Measurements from ENCODE around the gene FLRT2. TPM values are rescaled to one million over a fixed set of nuclear protein-coding genes. Genes with fewer than 3 reads are reported as not detected.

Gene FLRT2, protein sequence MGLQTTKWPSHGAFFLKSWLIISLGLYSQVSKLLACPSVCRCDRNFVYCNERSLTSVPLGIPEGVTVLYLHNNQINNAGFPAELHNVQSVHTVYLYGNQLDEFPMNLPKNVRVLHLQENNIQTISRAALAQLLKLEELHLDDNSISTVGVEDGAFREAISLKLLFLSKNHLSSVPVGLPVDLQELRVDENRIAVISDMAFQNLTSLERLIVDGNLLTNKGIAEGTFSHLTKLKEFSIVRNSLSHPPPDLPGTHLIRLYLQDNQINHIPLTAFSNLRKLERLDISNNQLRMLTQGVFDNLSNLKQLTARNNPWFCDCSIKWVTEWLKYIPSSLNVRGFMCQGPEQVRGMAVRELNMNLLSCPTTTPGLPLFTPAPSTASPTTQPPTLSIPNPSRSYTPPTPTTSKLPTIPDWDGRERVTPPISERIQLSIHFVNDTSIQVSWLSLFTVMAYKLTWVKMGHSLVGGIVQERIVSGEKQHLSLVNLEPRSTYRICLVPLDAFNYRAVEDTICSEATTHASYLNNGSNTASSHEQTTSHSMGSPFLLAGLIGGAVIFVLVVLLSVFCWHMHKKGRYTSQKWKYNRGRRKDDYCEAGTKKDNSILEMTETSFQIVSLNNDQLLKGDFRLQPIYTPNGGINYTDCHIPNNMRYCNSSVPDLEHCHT
- under 0.01 TPM in 1 of 2 replicates, not detected in the other for total RNA-seq (2014; rRNA removed; shearing (Covaris generic))

DNA sequence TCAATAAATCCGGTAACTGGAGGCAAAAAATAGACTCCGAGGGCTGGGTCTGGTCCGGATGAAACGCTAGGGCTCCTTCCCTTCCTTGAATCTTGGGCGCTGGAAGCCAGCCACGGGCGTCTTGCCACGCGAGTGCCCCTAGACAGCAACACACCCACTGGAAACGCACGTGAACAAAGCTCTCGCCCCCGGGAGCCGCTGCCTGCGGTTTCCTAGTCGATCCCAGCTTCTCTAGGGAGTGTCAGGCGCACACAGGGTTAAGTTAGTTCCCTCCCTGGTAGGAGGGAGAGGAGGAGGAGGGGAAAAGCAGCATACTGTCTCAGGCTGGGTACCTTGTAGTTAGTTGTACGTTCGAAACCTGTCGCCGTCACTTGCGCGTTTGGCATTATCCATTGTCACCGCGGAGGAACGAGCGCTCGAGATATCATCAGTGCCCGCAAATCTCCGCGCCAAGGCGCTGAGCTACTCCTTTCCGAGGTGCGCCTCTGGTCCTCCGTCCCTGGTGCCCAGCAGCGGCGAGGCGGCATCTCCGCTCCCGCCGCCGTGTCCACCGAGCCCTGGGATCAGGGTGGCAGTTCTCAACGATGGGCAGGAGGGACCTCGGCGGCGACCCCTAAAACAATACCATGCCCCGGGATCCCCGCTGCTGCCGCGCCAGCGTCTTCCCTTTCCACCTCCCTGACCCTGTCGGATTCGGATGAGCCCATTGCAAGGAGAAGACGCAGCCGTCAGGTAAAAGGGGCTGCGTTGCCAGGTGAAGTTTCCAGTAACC lies at the start of gene FLRT2:
Gene FLRT2, plus strand, starts transcription at position 342 of the 772 bp plus-strand sequence. CDS start 91,371 bp downstream, outside the sequence.
- DNase-seq (ENCODE audit: low read depth) = no peak

DNA sequence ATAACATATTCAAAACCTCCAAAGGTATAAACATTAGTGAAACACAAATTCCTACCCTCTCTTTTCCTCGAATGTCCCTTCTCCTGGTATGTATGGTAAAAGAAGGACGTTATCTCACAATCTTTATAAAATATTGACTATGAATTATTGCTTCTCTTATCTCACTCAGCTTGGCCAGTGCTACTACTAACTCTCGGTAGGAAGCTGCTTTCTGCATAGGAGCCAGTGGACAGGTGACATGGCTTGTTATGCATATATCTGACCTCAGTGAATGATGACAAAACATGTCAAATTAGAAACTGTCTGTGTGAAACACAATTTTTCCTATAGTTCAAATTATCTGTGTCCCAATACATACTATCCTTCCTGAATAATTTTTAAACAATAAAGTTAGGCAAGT lies 48.5 kb upstream of the FLRT2 start:
- no peak for DNase-seq (ENCODE audit: low read depth)

DNA sequence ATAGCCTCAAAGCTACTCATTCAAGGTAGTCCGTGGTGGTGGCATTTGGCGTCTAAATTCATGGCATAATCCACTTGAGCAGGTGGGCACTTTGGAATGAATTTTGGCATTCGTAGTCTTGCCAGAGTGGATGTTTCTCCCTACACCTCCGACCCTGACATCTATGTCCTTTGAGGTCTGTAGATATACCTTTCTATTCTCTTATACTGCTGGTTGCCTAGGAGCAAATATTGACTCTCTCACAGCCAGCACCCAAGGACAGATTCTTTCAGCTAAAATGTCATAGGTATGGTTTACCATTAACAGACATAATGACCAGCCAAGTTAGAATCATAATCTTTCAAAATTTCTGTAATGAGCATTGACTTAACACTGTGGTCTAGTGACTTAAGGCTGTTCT lies 47.4 kb upstream of the FLRT2 start:
- DNase-seq (ENCODE audit: low read depth) = no peak

DNA sequence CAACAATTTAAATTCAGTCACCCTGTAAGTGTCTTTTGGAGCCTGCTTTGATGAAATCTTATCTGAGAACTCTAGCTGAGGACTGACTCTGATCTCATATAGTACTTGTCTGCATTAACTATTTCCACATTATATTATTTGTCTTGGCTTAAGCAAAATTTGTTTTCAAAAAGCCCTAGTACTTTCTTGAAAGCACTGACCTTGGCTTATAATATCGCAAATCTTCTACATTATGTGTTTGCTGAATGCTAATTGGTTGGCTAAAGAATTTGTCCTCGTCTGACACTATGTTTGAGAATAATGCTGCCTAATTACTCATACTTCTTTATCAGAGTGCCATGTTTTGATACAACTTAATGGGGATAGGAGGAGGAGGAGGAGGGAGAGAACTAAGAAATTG lies 46.9 kb upstream of the FLRT2 start:
- no peak for DNase-seq (ENCODE audit: low read depth)

DNA sequence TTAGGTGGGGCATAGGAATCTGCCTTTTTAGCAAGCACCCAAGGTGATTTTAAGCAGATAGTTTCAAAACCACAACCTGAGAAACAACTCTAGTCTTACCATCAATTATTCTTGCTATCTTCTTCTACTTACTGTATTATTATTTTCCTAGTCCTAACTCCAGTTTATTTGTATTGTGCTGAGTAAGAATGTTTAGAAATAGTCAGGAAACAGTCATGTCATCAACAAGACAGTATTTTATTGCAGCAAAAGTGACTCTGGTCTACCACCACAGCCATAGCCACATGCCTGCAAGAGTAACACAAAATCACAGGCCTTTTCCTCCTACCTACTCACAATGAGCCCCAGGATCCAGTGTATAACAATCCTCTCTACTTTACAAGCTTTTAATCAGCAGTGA lies 46.3 kb upstream of the FLRT2 start:
- DNase-seq (ENCODE audit: low read depth) = no peak

DNA sequence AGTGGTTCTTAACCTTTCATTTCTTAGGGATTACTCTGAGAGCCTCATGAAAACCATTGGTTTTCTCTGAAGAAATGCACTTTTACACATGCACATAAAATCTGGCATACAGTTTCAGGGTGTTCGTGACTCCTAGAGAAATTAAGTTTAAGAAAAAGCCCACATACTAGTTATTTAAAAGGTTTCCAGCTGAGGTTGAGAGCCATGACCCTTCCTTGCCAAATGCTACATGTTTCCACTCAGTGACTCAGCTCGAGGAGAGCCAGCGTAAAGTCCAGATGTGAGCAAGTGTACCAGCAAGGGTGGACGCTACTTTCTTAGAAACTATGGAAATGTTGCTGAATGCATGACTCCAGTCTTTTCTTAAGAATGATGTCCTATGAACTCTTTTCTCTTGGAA lies 42.7 kb upstream of the FLRT2 start:
- no peak for DNase-seq (ENCODE audit: low read depth)

DNA sequence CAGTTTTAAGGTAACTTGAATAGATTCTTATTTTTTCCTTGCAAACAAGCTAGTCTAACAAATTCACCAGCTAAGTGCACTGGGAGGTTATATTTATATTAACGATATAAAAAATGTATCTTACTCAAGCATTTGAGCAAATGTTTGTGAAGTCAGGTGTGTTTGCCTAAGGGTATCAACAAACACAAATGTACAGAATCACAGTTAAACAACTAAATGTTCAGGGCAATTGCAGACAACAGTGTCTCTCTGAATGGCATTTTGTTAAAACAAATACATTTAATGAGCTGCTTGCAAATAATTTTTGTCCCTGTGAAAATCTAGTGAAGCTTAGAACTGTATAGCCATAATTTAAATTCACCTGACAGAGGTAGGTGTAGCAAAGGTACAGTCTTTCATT lies 28.2 kb upstream of the FLRT2 start:
- DNase-seq (ENCODE audit: low read depth) = no peak

DNA sequence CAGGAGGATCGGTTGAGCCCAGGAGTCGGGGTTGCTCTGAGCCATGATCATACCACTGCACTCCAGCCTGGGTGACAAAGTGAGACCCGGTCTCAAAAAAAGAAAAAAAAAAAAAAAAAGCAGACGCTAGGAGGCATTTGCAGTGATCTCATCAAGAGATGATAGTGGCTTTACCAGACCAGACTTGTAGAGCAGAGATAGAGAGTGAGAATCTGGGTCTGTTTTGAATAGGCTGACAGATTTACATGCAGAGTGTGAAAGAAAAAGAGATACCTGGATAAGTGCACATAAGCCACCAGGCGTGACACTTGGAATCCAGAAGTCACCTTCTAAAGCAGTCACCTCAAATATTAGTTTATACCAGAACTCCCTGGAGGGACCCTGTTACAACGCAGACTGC lies 21.1 kb upstream of the FLRT2 start:
- no peak for DNase-seq (ENCODE audit: low read depth)

DNA sequence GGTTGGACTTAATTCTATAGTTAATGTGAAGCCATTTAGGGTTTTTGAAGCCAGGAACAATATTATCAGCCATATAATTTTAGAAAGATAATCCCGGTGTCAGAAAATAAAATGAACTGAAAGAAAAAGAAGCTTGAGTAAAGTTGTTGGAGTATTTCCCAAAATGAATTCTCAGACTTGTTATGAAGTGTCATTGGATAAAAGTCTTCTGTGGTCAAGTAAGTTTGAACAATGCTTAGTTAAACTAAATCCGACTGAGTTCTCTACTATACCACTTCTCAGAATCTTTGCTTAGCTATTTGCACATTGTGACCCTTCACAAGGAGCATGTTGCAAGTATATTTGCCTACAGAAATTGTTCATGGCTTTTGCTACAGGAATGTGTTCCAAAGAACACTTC lies 17.5 kb upstream of the FLRT2 start:
- DNase-seq (ENCODE audit: low read depth) = no peak

DNA sequence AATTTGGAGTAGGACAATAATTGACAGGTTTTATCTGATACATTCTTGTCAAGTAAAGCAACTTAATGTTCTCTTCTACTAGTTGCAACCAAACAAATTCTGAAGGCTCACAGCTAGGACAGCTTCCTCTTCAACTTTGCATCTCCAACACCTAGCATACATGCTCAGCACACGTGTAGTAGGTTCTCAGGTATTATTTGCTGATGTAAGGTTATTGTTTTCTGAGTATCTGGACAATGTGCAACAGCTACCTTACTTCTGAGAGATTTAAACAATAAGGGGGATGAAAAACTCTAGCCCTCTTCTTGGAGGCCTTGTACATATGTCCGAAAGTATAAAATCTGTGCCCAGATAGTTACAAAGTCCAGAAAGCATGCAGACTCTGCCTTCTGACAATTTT lies 15.5 kb upstream of the FLRT2 start:
- DNase-seq (ENCODE audit: low read depth) = no peak

DNA sequence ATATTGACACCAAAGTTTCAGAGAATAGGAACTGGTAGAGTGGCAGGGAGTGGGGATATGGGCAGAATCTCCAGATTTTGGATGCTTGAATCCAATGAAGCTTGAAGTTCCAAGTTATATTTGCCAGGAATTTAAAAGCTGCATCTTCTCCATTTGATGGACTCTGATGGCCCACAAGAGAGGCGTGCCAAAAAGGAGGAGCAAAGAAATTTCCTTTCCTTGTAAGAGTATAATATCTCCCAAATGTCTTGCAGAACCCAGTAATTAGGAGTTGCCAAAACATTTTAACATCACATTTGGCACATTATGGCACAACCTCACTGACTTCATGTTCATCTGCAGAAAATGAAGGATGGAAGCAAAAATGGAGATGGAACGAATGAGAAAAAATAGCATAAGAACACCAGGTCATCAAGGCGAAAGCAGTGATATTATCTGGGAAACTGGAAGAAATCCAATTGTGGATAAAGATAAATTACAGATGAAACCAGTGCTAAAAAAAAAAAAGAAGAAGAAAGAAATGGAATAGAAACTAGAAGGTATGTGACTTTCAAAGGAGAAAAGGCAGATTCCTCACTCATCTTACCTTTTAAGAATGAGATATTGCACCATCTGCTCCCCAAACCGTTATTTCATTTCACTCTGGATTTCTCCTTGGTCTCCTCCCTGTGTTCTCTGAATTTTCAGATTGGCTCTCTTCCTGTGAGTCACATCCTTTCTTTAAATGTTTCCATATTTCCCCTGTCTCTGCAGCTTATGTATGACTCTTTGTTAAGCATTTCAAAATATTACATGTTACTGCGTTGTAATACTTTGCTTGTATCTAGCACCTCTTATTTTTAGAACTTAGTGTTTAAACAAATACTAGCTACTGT lies 13.5 kb upstream of the FLRT2 start:
- DNase-seq (ENCODE audit: low read depth) = no peak

DNA sequence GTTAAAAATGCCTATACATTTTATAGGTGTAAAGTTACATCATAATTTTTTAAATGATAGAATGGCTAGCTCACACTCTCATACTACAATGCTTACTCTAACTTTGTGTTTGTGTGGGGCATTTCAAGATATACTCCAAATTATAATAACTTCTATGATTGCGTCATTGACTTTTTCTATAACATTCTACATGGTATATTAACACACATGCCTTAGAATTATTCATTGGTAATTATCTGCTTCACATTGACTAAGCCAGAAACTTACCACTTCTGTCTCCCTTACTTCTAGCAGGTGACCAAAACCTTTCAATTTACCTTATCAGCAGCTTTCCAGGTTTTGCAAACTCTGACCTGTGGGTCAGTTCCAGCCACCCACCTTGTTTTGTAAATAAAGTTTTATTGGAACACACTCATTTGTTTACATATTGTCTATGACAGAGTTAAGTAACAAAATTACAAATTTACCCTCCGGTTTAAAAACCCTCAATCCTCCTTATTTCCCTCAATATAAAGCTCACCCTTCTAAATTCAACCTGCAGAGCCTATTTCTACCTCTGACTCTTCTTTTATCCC lies 12.7 kb upstream of the FLRT2 start:
- DNase-seq (ENCODE audit: low read depth) = no peak

DNA sequence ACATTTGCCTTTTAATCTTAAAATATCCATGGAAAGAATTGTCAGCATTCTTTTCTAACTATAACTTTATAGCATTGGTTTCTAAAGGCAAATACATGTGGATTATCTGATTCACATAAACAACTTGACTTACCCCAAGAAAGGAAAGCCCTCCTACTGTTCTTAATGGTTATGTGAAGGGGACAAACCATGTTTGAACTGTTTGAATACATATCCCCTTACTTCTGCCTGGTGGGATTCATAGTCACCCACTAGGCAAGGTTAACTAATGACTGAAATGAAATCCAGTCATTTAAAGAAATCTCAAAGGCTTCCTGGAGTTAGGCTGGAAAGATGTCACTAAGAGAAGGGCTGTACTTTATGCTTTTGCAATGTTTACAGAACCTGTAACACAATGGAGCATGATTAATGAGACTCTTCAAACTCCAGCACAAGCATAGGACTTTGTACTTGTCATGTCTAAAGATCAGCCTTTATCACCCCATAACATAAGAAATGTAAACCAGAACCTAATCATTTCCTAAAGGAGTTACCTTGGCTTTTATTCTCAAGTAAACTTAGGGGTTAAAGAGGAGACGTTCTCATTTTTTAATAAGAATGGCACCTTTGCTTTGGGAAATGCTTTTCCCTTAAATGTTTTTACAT lies 10.2 kb upstream of the FLRT2 start:
- no peak for DNase-seq (ENCODE audit: low read depth)

DNA sequence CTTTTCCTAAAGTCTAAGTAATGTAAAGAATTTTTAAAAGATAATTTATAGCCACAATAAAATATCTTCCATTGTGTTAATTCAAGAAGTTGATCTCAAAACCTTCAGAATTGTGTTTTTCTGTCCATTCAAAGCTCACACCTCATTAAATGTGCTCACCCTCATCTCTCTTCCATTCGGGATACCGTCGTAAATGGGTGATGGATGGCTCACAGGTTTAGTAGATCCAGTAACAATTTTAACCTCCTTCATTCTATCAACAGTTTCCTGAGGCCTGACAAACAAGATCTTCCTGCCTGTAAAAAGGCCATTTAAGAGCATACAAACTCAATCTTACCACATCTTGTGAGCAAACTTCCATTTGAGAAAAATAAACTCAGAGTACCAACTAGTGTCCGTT lies 9.4 kb upstream of the FLRT2 start:
- no peak for DNase-seq (ENCODE audit: low read depth)

DNA sequence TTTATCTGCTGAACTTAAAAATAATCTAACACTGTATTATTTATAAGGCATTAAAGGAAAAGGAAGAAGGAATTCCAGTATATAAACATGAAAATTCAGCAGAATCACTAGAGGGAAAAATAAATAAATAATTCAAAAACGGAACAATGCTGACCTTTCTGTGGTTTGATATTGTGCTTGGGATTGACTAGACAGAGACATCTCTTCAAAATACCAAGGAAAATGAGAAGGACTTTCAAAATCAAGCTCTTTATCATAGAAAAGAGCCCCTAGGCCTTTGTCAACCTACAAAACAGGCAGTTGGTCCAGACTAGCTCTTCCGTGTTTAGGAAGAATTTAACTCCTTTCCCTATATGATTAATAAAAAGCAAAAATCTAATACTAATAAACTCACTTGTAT lies 6.3 kb upstream of the FLRT2 start:
- DNase-seq (ENCODE audit: low read depth) = no peak

DNA sequence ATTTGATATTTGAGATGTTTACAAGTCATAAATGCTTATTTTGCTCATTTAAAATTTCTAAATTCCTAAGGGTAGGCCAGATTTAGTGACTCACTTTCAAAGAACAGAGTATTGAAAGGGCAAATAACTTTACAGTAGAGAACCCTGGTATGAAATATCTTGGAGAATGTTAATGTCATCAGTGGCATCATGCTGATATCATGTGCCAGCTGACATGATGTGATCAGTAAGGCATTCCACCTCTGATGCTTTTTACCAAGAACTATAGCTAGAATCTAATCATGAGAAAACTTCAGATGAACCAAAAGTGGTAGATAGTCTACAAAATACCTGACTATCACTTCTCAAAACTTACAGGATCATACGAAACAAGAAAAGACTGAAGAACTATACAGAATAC lies 2.9 kb upstream of the FLRT2 start:
- DNase-seq (ENCODE audit: low read depth) = no peak

DNA sequence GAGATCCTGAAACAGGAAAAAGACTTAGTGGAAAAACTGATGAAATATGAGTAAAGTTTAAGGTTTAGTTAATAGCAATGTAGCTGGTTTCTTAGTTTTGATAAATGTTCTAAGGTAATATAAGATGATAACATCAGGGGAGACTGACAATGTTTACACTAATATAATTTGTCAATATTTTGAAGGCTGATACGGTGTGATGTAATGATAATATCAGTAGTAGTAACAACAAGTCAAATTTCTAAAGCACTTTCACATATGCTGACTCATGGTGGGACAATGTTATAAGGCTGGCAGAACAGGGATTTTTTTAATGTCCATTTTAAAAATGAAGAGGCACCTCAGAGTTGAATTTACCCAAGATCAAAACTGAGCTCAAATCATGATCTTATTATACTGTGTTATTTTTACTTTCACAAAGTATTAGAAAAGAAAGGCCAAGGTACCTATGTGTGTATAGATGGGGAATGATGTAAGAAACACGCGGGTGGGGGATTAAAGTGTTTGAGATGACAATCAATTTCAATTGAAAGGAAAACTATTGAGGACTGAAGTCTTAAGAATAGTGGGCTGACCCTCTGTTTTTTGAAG lies 2.4 kb upstream of the FLRT2 start:
- no peak for DNase-seq (ENCODE audit: low read depth)

DNA sequence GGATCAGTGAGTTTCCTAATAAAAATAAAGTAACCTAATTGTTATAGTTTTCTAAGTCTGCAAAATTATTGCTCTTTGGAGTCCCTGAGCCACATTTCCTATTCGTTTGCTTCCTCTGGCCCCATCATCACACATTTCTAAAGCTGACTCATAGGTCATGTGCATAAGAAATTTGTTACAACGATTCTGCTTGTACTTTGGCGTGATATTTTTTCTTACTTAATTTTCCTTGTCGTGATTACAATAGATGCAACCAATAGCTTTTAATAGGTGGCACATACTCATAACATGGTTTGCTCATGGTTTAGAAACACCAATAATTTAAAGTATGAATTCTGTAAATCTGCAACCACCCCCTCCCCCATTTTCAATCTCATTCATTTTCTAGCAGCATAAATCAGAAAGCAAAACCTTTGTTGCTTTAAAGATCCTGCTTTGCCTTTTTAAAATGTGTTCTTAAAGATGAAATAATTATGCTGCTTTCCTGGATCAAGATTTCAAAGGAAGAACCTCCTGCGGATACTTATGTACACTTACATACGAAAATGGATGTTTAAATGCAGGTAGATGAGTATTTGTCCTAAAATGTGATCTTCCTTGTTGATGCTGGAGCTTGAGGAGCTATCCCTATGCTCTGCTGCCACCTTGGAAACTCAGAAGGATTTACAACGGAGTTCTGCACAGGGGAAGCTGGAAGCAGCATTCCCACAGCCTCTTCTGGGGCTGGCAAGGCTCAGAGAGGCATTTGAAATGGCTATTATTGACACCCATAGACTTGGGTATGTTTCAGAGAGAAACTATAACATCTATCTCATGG lies 1.7 kb upstream of the FLRT2 start:
- DNase-seq (ENCODE audit: low read depth) = no peak

DNA sequence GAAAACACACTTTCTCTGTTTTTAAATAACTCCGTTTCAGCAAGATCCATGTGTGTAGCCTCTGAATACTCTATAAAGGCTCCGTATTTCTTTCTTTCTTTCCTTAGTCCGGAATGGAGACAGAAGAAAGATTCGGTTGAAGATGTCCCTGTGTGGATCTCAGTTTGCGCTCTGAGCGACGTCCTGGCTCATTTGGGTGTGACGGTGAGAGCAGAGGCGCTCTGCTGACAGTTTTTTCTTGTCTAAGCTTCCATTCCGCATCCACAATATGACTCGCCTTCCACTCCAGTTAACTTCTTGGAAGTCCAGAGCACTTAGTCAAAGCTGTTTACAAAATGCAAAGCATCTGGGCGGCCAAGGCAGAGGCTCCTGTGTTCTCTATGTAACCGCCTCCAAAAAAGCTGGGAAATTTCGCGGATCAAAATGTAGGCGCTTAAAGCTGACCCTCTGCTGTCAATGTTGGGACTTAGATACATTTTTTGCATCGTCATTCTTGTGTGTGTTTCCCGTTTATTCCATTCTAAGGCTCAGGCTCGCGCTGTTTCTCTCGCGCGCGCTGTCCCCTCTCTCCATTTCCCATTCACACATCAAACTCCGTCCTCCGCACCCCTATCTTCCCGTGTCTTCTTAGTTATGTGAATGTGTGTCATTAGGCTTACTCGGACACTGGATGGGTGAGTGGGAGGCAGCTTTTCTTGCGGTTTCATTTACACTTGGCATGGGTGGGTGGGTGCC lies 880 bp upstream of the FLRT2 start:
- DNase-seq (ENCODE audit: low read depth) = no peak

All from M059J (cell line).